NCI-H128 (cell line): Measurements from ENCODE around the gene MMP28.

Source experiments
- DNase-seq: peaks from one replicate; lab custom pipeline; 2025; ENCODE audit not compliant: unreplicated experiment; lab: John Stamatoyannopoulos, UW

The MMP28 gene

DNA sequence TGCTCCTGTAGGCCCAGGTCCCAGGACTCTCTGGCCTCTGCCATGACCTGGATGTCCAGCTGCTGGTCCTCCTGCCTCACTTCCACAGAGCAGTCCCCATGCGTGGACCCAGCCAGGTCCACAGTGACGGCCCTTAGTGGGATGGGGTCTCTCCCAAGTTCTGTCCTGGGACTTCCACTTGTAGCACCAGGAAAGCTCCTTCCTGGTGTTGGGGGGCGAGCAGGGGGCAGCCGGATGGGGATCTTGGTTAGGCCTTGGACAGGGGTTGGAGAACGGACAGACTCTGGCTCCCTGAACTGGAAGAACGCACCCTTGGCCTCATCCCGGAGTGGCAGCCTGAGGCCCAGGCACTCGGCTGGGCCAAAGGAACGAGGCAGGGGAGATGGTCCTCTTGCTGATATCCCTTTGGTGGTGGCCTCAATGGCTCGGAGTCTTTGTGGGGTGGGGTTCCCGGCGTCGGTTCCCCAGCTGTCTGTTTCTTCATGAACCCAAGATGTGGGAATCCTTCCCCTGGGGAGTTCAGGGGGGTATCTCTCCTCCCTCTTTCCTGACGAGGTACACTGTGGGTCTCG, 49.6 kb downstream of the MMP28 start:
- no peak for DNase-seq

DNA sequence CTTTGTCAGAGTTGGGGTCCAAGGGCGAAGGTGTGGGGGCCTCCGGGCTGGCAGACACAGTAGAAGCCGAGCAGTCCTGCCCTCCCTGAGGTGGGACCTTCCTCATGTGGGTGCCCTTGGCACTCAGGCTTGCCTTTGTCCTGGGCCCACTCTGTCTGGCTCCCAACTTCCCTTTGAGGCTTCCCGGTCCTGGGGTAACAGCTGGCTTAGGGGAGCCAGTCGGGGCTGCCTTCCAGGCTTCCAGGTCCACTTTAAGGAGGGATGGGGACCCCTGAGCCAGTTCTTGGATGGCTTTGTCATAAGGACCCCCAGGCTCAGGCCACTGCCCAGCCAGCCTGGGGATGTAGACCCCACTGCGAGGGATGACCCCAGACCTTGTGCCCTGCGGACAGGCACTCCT, 50.2 kb downstream of the MMP28 start:
- DNase-seq: no peak

DNA sequence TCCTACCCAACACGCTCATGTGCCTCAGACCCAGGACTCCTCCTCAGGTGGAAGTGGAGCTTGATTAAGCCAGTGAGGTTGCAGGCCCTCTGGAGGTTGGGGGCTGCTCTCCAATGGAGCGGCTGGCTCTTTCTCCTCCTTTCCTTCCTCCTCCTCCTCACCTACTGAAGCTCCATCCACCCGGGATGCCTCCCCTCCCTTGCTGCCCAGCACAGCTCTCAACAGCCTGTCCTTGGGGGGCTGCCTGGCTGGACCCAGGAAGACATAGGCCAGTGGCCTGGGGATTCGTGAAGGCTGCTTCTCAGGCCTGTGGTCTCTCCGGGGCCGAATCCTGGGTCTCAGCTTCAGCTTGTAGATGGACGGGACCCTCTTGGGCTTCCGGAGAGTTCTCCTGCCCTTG, 50.6 kb downstream of the MMP28 start:
- no peak for DNase-seq

DNA sequence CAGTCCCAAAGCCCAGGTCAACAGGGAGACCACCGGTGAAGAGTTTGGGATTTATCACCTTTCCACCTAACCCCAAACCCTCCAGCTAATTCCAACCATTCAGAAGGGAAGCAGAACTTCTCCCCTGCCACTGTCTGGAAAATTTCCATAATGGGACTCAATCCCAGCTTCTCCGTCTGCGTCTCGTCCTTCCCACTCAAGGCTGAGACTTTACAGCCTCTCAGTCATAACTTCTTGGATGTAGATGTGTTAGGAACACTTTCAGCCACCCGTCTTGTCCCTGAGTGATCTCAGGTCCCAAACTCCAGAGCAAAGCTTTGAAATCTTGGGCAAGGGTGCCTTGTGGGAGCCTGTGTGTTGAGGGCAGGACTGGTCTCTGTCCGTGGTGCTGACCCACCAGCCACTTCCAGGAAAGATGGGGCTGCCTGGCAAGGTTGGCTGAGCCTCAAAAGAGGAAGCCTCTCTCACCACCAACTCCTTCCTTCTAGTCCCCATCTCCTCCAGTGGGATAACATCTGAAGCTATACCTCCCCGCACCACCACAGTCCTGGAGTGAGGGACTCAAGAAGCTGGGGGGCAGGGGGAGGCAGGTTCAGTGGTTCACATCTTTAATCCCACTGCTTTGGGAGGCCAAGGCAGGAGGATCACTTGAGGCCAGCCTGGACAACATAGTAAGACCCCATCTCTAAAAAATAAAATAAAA, 51.7 kb downstream of the MMP28 start:
- DNase-seq: no peak

DNA sequence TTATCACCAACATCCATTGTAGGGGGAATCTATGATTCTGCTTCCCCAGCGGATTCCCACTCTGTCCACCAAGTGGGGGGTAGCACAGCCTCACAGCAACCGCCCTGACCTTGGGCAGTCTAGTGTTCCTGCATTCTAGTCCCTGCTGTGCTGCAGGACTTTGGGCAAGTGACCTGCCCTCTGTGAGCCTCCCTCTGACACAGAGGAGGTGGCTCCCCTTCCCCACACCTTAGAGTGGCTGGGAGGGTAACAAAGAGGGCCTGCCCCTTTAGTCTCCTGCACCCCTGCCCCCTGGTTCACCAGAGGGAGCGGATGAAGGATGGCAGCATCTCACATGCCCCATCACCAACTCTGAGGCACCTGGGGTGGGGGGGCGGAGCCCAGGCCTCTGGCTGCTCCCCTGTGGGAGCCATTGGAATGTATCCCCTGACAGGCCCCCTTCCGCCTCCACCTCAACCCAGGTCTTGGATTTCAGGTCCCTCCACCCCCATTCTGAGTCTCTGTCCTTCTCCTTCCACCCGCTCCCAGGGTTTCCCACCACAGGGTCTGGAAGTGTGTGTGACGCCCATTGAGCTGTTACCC, 52.5 kb downstream of the MMP28 start:
- no peak for DNase-seq

DNA sequence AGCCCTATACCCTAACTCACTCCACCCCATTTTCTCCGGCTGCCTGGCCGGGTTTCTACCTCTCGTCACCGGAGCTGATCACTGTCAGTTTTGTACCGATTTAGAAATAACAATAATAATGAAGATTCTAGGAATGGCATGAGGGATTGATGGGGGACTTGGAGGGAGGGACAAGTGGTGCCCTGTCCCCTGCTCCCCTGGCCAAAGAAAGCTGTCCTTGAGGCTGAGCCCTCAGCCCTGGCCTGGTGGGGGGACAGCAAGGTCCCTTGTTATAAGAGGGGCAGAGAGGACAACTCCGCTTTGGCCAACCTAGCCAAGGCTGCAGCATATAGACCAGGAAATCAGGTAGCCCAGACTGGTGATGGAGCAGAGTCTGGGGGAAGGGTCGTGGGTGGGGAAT, 52.9 kb downstream of the MMP28 start:
- no peak for DNase-seq

DNA sequence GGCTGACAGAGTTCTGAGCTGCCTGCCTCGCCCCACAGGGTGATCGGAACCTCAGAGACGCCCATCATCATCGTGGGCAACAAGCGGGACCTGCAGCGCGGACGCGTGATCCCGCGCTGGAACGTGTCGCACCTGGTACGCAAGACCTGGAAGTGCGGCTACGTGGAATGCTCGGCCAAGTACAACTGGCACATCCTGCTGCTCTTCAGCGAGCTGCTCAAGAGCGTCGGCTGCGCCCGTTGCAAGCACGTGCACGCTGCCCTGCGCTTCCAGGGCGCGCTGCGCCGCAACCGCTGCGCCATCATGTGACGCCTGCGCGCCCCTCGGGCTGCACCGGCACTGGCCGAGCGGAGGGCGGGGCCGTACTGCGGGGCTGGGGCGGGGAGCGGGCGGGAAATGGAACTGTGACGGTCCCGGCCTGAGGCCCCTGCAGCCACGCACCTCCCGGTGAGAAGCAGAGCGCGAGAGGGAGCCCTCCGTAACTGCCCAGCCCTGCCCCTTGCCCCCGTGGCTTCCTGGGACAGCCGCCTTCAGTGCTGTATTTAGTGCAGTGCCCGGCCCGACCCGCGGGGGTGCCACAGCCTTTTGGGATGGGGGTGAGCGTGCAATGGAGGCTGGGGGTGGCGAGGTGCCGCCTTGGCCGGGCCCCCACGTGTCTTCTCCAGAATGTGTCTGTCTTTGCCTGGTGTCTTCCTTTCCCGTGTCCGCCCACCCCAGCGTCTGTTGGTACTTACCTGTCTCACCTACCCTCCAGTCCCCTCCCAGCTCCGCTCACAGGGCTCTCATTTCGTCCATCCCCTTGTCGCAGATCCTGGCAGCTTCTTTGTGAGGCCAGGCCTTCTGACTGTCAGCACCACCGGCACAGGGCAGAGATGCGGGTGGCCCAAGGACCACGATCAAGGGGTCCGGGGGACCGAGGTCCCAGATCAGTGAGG, 54.2 kb downstream of the MMP28 start:
- no peak for DNase-seq

DNA sequence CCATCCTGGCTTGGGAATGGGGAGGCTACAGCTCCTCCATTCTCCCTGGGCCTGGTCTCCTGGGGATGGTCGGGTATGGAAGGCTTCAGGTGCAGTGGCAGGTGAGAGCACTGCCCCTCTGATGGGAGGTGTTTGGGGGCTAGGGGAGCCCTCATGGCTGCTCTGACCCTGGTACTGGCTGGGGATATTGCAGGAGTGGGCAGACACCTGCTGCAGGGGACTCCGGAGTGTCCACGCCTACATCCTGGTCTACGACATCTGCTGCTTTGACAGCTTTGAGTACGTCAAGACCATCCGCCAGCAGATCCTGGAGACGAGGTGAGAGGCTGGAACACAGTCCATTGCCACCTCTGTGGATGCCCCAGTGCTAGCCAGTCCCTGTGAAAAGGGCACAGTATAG, 55.2 kb downstream of the MMP28 start:
- no peak for DNase-seq

DNA sequence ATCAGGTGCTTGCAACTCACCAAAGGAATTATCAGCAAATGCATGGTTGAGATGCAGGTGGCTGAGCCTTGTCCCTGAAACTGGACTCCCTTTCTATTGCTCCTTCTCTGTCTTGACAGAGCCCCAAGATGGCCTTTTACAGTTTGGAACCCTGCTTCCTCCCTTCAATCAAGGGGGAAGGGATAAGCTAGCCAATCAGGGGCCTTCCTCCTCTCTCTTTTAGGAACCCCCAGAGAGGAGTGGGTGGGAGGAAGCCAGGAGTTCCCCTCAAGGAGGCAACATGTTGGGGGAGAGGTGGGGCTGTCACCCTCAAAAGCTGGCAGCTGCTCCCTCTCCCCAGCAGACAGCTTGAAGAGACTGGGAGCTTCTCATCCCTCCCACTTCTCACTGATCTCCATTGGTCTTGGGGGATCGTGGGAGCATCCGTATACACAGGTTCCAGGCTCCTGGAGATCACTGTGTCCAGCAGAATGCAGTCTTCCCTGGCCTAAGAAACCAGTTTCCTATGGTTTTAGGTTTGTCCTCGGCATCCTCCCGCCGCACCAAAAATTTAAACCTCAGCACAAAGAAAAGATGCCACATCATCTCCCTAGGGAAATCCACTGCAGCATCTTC, 56.8 kb downstream of the MMP28 start:
- DNase-seq: no peak

DNA sequence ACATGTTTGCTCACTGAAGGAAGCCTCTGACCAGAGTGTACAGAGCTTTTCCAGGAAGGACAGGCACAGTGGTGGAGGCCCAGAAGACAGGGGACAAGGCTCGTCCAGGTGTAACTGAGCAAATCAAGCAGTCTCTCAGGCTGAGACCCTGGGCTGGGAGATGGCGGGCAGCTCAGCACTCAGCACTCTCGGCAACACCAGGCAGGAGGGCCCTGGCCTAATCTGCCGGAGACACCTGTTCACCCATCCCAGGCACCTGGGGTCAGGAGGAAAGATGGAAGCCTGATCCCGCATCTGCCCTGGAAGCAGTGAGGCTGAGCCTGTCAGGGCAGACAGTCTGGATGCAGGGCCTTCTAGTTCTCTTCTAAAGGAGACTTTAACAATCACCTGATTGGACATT, 59.2 kb downstream of the MMP28 start:
- no peak for DNase-seq

DNA sequence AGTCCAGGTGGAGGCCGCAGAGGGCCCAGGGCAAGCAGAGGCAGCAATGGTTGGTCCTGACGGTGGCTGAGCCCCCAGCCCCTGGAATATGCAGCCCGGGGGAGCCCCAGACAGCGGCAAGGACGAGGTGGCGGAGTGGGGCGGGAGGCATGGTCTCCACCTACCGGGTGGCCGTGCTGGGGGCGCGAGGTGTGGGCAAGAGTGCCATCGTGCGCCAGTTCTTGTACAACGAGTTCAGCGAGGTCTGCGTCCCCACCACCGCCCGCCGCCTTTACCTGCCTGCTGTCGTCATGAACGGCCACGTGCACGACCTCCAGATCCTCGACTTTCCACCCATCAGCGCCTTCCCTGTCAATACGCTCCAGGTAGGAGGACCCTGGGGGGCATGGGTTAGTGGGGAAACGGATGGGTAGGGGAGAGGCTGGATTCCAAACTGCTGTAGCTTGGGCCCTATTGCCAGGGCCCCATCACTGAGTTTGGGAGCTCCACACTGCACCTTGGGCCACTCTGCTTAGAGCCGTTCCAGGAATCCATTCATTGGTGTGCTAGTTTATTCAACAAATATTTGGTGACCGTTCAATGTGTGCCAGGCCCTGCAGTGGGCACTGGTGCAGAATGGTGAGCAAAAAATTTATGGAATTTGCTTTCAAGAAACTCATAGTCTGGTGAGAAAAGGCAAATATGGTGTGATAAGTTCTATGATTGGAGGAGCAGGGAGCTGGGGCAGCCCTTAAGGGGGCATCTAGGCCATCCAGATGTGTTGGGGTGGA, 60.2 kb downstream of the MMP28 start:
- no peak for DNase-seq

DNA sequence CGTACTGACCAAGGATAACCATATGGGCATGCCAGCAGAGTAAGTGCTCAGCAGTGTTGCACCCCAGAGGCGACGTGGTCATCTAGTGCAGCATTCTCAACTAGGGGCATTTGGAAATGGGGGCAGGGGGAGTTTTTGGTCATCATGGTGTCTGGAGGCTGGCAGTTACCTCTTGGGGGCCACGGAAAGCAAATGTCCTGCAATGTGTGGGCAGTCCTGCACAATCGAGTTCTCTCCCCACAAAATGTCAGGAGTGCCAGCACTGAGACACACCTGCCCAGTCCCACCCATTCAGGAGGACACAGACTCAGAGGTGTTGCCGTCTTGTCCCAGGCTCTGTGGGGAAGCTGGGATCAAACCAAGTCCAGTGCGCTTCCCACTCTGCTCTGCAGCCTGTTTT, 61.0 kb downstream of the MMP28 start:
- DNase-seq: no peak

DNA sequence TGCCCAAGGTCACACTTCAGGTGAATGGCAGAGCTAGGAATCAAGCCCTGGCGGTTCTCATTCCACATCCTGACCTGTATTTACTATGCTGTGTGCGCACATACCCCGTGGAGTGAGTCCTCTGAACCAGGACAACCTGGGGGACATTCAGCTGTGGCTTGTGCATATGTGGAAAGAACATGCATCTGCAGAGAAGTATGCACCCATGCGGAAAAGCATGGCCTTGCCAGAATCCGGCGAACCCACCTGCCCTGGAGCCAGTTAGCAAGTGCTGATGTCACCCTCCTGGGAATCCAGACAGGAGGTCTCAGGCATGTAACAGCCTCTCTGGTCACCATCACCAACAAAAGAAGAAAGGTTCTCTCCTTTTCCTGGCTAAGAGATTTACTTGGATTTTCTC, 62.1 kb downstream of the MMP28 start:
- DNase-seq: no peak

DNA sequence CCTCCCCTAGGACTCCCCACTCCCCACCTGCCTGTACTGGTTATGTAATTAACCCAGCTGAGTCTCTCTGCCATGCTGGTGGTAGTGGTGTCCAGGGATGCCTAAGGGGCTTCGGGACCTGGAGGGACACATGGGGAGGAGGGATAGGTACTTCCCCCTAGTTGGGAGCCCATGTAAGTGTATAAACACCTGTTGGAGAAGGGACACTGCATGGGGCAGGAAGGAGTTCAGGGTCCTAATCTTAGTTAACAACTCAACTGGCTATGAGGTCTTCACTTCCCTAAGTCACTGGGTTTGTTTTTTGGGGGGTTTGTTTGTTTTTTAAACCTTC, 62.7 kb downstream of the MMP28 start:
- DNase-seq: no peak

DNA sequence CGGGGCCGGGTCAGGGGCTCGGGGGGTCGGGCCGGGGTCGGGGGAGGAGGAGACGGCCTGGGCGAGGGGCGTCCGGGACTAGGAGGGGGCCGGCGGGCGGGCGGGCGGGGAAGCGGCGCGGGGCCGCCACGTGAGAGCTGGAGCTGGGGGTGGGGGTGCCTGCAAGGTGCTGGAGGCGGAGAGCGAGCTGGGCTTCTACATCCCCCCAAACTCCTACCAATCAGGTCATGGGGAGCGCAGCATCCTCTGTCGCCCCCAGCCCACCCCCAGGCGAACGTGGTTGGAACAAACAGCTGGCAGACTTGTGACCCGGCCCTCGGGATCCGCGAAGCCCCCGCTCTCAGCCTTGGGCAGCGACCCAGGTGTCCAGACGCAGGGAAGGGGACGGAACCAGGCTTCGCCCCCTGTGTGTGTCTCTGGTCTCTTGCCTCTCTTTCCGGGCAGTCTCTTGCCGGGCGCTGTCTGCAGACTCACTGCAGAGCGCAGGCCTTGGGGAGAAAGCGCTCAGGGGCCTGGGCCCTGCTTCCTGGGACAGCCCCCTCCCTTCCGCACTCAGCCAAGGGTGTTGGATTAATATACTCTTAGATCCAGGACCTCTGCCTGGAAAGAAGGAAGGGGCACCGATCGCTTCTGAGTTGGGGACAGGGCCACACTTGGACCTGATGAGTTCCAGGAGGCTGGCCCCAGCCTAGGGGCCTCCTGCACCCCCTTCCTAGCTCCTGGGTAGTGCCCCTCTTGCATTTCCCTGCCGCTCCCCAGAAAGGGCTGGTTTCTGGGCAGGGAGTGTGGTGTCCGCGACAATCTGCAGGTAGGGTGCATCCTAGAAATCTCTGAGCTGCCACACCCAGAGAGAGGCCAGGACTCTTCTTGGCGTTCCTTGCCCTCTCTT, 63.3 kb downstream of the MMP28 start:
- DNase-seq: no peak

DNA sequence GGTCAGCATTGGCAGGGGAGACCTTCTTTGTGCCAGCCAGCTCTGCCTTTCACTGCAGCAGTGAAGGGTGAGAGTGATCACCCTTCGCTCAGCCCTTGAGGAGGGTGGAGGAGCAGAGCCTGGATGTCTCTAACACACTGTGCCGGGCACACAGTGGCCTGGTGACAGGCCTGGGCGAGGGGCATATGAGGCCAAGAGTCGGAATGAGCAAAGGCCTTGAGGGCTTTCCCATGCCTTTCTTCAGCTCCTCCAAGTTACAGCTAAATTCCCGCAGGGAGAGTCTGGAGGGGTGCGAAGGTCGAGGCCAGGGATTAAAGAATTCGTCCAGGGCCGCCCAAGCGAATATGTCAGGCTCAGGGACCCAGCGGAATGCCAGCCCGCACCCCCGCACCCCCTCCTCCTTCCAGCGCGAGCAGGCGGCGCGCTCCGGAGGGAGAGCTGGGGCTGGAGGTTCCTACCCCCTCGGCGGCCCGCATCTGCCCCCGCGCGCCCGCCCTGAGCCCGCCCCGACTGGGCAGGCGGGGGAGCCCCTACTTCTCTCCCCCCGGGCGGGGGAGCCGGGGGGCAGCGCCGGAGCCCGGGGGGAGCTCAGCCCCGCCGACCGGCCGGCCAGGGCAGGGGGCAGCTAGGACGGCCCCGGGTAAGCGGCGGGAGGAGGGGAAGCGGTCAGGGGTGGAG, 64.1 kb downstream of the MMP28 start, which contains the start of gene RASL10B:
RASL10B (plus strand) TSS at position 401 of the 678 bp plus-strand sequence. CDS start 3,546 bp downstream, outside the sequence.
- no peak for DNase-seq

DNA sequence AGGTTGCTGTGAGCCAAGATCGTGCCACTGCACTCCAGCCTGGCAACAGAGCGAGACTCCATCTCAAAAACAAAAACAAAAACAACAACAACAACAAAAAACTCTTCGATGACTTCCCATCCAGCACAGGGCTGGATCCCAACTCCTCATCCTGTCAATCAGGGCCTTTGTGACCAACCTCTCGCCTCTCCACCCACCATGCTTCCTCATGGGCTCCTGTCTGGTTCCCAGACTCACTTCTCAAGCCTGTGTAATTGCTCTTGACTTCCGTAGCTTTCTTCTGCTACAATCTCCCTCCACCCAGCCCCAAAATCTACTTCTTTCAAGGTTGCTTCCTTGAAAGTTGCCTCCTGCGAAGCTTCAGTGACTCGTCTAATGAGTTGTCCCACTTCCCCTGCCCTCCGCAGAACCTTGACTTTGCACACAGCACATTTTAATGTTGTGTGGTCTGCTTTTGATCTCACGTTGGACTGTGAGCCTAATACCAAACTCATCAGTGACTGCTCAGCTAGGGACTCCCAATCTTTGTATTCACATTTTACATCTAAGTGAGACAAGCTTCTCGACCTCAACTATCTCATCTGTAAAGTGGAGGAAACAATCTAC, 64.9 kb downstream of the MMP28 start:
- no peak for DNase-seq

DNA sequence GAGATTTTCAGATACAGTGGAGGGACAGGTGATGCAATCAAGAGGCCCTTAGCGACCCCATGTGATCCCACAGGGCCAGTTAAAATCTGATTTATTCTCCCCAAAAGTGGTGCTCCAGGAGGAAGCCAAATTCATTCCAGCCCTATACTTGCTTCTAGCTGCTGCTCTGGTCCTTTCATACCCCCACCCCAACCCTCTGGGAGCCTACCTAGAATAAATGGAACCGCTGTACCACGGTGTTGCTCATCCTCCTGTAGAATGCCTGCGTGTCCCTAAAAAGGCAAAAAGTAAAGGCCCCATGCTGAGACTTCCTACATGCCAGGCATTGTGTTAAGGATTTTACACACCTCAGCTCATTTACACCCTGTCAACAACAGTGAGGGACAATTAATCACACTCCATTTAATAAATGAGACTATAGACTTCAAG, 66.0 kb downstream of the MMP28 start:
- DNase-seq: no peak

DNA sequence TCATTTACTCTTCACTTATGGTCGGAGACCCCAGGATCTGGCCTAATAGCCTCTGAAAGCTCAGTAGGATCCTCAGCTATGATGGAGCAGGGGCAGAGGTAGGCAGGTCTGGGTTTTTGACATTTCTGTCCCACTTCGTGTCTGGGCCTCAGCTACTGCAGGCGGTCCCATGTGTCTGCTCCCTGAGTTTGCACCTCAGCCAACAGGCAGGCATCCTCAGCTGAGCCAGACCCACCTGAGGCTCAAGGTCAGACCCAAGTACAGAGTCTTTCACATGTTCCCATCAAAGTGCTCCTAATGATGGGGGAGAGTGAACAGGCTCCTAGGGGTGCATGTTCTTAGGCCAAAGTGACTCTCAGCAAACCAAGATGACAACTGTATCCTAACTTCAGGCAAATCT, 66.9 kb downstream of the MMP28 start:
- DNase-seq: no peak
